Measurements from ENCODE around the gene SERINC4.
"Not testable (repeated sequence)": the region's sequence is repeated elsewhere in the genome, so short reads cannot be mapped to it uniquely, and the experiment has no call there.

SERINC4 gene

DNA sequence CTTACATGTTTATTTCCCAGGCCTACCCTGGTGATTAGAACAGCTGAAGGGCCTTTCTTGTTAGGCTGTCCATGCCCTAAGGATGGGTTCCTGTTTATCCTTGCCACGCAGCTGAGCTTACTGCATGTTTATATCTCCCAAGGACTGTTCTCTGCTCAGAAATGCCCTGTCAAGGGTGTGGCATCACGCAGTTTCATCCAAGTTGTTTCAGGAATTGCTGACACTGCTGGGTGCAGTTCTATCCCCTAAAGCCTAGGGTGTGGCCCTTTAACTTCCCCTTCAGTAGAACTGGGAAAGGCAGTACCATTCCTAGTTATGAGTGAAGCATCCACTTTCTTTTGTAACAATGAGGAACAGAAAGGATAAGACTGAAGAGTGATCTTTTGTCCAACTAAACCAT, 28.2 kb downstream of the SERINC4 start:
- no peaks in the 10 kb centered on the region for H3K27me3 ChIP-seq (ENCODE audit: control insufficient read depth, insufficient read depth, low read length)
- H3K36me3 ChIP-seq (ENCODE audit: control insufficient read depth, insufficient read depth, low read length), result peaks cover 13% of the 10 kb centered on the region
- no peaks in the 10 kb centered on the region for H3K9me3 ChIP-seq (ENCODE audit: control insufficient read depth, low read length)
- peaks cover 10% of the 10 kb centered on the region for H3K4me1 ChIP-seq (ENCODE audit: control insufficient read depth, insufficient read depth, low read length)
- H3K9ac ChIP-seq (ENCODE audit: low read length), result no peak overlapping the region
- H3K4me3 ChIP-seq (ENCODE audit: low read length), result no peak overlapping the region

DNA sequence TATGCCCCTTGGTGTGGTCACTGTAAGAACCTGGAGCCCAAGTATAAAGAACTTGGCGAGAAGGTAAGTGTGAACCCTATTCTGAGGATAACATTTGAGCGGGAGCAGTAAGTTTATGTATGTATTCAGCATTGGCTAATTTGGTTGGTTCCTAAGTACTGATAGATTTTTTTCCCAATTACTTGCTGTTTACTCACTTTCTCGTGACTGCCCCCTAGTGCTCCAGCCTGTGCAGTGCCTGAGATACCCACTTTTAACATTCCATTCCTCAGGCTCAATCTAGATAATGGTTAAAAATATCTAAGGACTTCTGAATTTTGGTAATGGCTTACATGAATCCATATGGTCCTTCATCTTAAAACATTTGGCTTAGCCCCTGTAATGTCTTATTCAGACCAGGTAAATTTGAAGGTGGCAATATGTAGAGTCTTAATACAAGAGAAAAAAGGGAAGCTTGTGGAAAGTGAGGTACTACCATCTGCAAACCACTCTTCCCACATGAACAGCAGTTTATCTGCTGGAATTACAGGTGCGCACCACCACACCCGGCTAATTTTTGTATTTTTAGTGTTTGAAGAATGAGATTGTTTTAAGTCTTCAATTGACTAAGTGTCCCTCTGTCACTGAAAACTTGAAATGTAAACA, 30.3 kb downstream of the SERINC4 start:
- Histone ChIP-seq H3K4me1 (ENCODE audit: control insufficient read depth, insufficient read depth, low read length) (no peaks in the 10 kb centered on the region), H3K4me3 (ENCODE audit: low read length) (no peak overlapping the region), H3K9ac (ENCODE audit: low read length) (no peak overlapping the region), H3K9me3 (ENCODE audit: control insufficient read depth, low read length) (no peaks in the 10 kb centered on the region), H3K27me3 (ENCODE audit: control insufficient read depth, insufficient read depth, low read length) (no peaks in the 10 kb centered on the region), H3K36me3 (ENCODE audit: control insufficient read depth, insufficient read depth, low read length) (peaks cover 18% of the 10 kb centered on the region)

DNA sequence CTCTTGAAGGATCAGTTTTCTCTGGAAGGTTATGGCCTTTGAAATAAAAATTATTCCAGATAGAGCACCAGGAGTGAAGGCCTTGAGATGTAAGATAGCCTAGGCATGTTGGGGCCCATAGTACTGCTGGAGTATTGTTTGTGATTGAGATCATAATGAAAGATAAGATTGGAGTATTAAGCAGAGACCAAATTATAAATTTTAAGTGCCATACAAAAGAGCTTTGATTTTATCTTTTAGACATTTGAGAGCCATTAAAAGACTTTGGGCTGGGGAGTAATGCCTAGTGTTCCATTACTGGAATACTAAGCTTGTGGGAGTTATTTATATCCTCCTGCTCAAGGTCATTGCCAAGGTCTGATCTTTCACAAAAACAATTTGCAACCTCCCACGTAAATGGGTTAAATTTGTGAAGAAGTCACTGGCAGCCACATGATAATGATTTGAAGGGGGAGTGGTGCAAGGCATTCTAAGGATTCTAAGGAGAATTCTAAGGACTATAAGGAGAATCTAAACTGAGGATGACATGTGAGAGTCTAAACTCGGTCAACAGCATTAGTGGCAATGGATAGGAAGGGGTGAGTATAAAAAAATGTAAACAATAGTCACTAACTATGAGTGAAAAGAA, 36.1 kb downstream of the SERINC4 start:
- H3K36me3 ChIP-seq (ENCODE audit: control insufficient read depth, insufficient read depth, low read length), result peaks cover 11% of the 10 kb centered on the region

DNA sequence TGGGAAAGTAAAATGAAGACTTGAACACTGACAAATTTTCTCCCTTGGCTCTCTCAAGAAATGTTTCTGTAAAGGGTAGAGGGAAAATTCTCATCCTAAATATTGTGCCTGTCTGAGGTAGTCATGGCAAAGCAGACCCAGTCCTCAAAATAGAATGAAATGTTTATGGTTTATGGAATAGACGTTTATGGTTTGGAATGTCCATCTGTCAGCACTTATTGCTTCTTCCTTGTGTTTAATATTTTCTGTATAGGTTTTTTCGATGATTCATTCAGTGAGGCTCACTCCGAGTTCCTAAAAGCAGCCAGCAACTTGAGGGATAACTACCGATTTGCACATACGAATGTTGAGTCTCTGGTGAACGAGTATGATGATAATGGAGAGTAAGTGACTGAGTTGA, 37.2 kb downstream of the SERINC4 start:
- H3K4me1 ChIP-seq (ENCODE audit: control insufficient read depth, insufficient read depth, low read length), result no peaks in the 10 kb centered on the region
- H3K36me3 ChIP-seq (ENCODE audit: control insufficient read depth, insufficient read depth, low read length), result peaks cover 11% of the 10 kb centered on the region
- no peaks in the 10 kb centered on the region for H3K9me3 ChIP-seq (ENCODE audit: control insufficient read depth, low read length)
- H3K4me3 ChIP-seq (ENCODE audit: low read length), result no peak overlapping the region
- no peak overlapping the region for H3K9ac ChIP-seq (ENCODE audit: low read length)
- H3K27me3 ChIP-seq (ENCODE audit: control insufficient read depth, insufficient read depth, low read length), result no peaks in the 10 kb centered on the region

More for the DNA sequence above, 36.1 kb downstream of the SERINC4 start:
- H3K27me3 ChIP-seq (ENCODE audit: control insufficient read depth, insufficient read depth, low read length), result no peaks in the 10 kb centered on the region
- H3K9ac ChIP-seq (ENCODE audit: low read length), result no peak overlapping the region
- no peak overlapping the region for H3K4me3 ChIP-seq (ENCODE audit: low read length)
- H3K9me3 ChIP-seq (ENCODE audit: control insufficient read depth, low read length), result no peaks in the 10 kb centered on the region
- H3K4me1 ChIP-seq (ENCODE audit: control insufficient read depth, insufficient read depth, low read length), result no peaks in the 10 kb centered on the region

DNA sequence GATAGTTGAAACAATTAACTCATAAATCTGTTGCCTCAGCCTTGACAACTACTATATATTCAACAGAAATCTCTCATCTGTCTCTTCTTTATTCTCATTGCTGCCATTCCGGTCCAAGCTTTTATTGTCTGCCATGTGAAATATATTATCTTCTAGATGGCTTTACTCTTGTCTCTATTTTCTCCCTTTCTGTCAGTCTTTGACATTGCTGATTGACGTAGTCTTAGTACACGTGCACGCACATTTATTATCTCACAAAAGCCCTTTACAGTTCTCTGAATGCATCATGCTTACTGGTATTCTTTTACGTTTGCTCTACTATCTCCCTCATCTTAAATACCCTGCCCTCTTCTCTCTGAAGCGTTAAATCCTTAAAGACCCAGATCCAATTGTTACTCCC, 48.1 kb downstream of the SERINC4 start:
- Histone ChIP-seq H3K9me3 (ENCODE audit: control insufficient read depth, low read length) (no peaks in the 10 kb centered on the region), H3K4me1 (ENCODE audit: control insufficient read depth, insufficient read depth, low read length) (peaks cover 15% of the 10 kb centered on the region), H3K27me3 (ENCODE audit: control insufficient read depth, insufficient read depth, low read length) (no peaks in the 10 kb centered on the region), H3K9ac (ENCODE audit: low read length) (no peak overlapping the region), H3K36me3 (ENCODE audit: control insufficient read depth, insufficient read depth, low read length) (peaks cover 7% of the 10 kb centered on the region), H3K4me3 (ENCODE audit: low read length) (no peak overlapping the region)

DNA sequence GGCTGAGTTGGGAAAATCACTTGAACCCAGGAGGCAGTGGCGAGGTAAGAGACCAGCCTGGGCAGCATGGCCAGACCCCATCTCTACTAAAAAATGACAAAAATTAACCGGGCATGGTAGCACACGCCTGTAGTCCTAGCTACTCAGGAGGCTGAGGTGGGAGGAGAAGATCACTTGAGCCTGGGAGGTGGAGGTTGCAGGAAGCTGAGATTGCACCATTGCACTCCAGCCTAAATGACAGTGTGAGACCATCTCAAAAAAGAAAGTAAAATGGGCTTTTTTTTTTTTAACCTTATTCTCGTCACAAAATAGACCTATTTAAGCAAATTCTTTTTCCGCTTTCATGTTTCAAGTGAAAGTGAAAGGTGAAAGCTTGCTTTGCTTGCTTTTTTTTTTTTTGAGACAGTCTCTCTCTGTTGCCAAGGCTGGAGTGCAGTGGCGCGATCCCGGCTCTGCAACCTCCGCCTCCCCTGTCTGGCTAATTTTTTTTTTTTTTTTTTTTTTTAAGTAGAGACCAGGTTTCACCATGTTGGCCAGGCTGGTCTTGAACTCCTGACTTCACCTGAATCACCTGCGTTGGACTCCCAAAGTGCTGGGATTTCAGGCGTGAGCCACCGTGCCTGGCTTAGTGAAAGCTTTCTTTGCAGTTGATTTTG, 50.2 kb downstream of the SERINC4 start:
- Histone ChIP-seq H3K4me3 (ENCODE audit: low read length) (peak overlapping the region; percentile 12), H3K9ac (ENCODE audit: low read length) (peak overlapping the region; percentile 51), H3K4me1 (ENCODE audit: control insufficient read depth, insufficient read depth, low read length) (peaks cover 15% of the 10 kb centered on the region)

DNA sequence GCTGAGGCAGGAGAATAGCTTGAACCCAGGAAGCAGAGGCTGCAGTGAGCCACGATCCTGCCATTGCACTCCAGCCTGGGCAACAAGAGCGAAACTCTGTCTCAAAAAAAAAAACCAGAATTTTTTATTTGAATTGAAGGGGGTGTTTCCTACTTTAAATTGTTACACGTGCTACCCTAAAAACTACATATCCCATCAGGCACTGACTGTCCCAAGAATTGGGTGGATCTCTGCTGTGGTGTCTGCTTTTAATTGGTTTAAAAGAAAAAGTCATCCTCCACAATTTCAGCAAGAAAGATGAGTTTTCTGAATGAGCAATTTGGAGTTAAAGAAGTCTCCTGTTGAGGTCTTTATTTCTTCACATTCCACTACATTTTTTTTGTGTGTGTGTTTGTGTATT, 51.6 kb downstream of the SERINC4 start:
- Histone ChIP-seq H3K4me1 (ENCODE audit: control insufficient read depth, insufficient read depth, low read length) (peaks cover 15% of the 10 kb centered on the region), H3K9ac (ENCODE audit: low read length) (no peak overlapping the region), H3K9me3 (ENCODE audit: control insufficient read depth, low read length) (no peaks in the 10 kb centered on the region), H3K27me3 (ENCODE audit: control insufficient read depth, insufficient read depth, low read length) (no peaks in the 10 kb centered on the region), H3K36me3 (ENCODE audit: control insufficient read depth, insufficient read depth, low read length) (no peaks in the 10 kb centered on the region), H3K4me3 (ENCODE audit: low read length) (peak overlapping the region; percentile 1)

More for the DNA sequence above, 50.2 kb downstream of the SERINC4 start:
- H3K9me3 ChIP-seq (ENCODE audit: control insufficient read depth, low read length), result no peaks in the 10 kb centered on the region
- H3K36me3 ChIP-seq (ENCODE audit: control insufficient read depth, insufficient read depth, low read length), result no peaks in the 10 kb centered on the region
- no peaks in the 10 kb centered on the region for H3K27me3 ChIP-seq (ENCODE audit: control insufficient read depth, insufficient read depth, low read length)

DNA sequence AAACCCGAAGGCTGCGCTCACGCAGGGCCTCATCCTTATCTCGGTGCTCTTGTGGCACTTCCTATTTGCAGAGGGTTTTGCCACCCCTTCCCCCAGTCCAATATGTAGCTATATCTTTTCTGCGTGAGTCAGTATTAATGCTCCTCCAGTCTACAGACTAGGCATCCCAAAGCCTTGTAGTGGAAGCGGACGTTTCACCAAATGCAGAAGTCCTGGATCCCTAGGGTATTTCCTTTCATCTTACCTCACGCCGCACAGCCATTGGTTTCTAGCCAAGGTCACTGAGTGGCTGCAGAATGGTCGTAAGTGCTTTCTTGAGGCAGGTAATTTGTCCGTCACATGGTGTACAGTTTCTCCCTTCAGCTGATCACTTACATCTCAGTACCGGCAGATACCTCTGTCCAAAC, 53.1 kb downstream of the SERINC4 start:
- not testable (repeated sequence) for H3K36me3 ChIP-seq (ENCODE audit: control insufficient read depth, insufficient read depth, low read length); H3K9me3 ChIP-seq (ENCODE audit: control insufficient read depth, low read length); H3K27me3 ChIP-seq (ENCODE audit: control insufficient read depth, insufficient read depth, low read length)
- peaks cover 15% of the 10 kb centered on the region for H3K4me1 ChIP-seq (ENCODE audit: control insufficient read depth, insufficient read depth, low read length)
- peak overlapping the region; percentile 71 for H3K4me3 ChIP-seq (ENCODE audit: low read length)
- H3K9ac ChIP-seq (ENCODE audit: low read length), result peak overlapping the region; percentile 93

DNA sequence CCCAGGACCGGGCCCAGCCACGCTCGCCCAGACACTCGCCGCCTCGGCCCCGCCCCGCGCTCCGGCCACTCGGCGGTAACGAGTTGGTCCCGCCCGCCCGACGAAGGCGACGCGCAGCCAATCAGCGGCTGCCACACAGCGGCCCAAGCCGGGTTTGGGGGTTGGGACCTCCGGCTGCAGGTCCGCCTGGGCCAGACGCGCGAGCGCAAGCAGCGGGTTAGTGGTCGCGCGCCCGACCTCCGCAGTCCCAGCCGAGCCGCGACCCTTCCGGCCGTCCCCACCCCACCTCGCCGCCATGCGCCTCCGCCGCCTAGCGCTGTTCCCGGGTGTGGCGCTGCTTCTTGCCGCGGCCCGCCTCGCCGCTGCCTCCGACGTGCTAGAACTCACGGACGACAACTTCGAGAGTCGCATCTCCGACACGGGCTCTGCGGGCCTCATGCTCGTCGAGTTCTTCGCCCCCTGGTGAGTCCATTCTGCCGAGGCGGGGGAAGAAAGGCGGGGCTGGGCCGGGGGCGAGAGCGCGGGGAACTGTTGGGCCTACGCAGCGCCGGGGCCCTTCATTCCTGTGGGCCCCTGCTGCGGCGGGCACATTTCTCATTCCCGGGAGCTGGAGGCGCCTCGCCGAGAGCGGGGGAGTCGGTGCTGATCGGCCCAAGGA, 53.6 kb downstream of the SERINC4 start, which contains the start of gene PDIA3:
TSS of gene PDIA3 (plus strand) at position 194 of the 658 bp plus-strand sequence. CDS start at position 296, 102 bp downstream.
- H3K9me3 ChIP-seq (ENCODE audit: control insufficient read depth, low read length); H3K36me3 ChIP-seq (ENCODE audit: control insufficient read depth, insufficient read depth, low read length); H3K27me3 ChIP-seq (ENCODE audit: control insufficient read depth, insufficient read depth, low read length): not testable (repeated sequence)
- Histone ChIP-seq H3K4me3 (ENCODE audit: low read length) (peak within 1 kb of the TSS; percentile 71), H3K9ac (ENCODE audit: low read length) (peak within 1 kb of the TSS; percentile 93), H3K4me1 (ENCODE audit: control insufficient read depth, insufficient read depth, low read length) (peaks cover 11% of the 10 kb centered on the region)
